ENCODE measurements around the gene DEUP1.

- no peak for TF ChIP-seq SP1 (IDR thresholded peaks at IDR 0.05)
- TF ChIP-seq TAF1 (conservative IDR thresholded peaks at IDR 0.05): no peak
- TF ChIP-seq, protein P1, sequence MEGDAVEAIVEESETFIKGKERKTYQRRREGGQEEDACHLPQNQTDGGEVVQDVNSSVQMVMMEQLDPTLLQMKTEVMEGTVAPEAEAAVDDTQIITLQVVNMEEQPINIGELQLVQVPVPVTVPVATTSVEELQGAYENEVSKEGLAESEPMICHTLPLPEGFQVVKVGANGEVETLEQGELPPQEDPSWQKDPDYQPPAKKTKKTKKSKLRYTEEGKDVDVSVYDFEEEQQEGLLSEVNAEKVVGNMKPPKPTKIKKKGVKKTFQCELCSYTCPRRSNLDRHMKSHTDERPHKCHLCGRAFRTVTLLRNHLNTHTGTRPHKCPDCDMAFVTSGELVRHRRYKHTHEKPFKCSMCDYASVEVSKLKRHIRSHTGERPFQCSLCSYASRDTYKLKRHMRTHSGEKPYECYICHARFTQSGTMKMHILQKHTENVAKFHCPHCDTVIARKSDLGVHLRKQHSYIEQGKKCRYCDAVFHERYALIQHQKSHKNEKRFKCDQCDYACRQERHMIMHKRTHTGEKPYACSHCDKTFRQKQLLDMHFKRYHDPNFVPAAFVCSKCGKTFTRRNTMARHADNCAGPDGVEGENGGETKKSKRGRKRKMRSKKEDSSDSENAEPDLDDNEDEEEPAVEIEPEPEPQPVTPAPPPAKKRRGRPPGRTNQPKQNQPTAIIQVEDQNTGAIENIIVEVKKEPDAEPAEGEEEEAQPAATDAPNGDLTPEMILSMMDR (IDR thresholded peaks at IDR 0.05; ENCODE audit: low read depth, low read length, missing input control): no peak
- no peak for TF ChIP-seq YY1 (IDR thresholded peaks at IDR 0.05)
- TF ChIP-seq RAD21 (IDR thresholded peaks at IDR 0.05): no peak
- no peak for TF ChIP-seq REST (IDR thresholded peaks at IDR 0.05)
- TF ChIP-seq HNF4G (IDR thresholded peaks at IDR 0.05): no peak
- TF ChIP-seq, protein P2, sequence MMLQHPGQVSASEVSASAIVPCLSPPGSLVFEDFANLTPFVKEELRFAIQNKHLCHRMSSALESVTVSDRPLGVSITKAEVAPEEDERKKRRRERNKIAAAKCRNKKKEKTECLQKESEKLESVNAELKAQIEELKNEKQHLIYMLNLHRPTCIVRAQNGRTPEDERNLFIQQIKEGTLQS (IDR thresholded peaks at IDR 0.05): no peak
Observed at GRCh38 chr11:93348930-93349329, 18.4 kb downstream of the DEUP1 start.

All from liver (tissue), 3 donors.